ENCODE data around the gene ALG2.

DNA sequence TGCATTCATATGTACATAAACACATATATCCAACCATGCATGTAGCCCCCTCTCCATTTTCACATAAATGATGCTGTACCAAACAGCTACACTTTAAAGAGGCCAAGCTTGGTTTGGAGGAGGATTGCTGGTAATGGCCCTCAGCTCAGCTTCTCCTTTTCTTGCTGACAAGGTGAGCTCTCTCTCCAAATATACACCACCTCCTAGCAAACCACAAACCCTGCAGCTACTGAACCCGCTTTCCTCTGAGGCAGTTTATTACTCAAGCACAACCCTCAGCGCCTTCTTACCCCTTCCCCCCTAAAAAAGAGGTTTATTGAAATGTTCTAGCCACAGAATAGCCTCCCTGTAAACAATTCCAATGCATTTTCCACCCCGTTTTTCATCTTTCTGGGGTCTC, 54.0 kb downstream of the ALG2 start:
- no peak for TF ChIP-seq SIN3A (IDR thresholded peaks at IDR 0.05; ENCODE audit: borderline replicate concordance, low read depth, low read length)
- no peak for TF ChIP-seq POLR2AphosphoS5 (IDR thresholded peaks at IDR 0.05; ENCODE audit: low read depth, low read length)
- no peak for TF ChIP-seq RAD21 (IDR thresholded peaks at IDR 0.05; ENCODE audit: low read length)
- TF ChIP-seq, protein P1, sequence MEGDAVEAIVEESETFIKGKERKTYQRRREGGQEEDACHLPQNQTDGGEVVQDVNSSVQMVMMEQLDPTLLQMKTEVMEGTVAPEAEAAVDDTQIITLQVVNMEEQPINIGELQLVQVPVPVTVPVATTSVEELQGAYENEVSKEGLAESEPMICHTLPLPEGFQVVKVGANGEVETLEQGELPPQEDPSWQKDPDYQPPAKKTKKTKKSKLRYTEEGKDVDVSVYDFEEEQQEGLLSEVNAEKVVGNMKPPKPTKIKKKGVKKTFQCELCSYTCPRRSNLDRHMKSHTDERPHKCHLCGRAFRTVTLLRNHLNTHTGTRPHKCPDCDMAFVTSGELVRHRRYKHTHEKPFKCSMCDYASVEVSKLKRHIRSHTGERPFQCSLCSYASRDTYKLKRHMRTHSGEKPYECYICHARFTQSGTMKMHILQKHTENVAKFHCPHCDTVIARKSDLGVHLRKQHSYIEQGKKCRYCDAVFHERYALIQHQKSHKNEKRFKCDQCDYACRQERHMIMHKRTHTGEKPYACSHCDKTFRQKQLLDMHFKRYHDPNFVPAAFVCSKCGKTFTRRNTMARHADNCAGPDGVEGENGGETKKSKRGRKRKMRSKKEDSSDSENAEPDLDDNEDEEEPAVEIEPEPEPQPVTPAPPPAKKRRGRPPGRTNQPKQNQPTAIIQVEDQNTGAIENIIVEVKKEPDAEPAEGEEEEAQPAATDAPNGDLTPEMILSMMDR (IDR thresholded peaks at IDR 0.05): no peak
- no peak for TF ChIP-seq TAF1 (IDR thresholded peaks at IDR 0.05; ENCODE audit: borderline replicate concordance, low read depth, low read length)
- TF ChIP-seq EZH2phosphoT487 (IDR thresholded peaks at IDR 0.05; ENCODE audit: borderline replicate concordance, low read depth): no peak
- TF ChIP-seq, protein P2, sequence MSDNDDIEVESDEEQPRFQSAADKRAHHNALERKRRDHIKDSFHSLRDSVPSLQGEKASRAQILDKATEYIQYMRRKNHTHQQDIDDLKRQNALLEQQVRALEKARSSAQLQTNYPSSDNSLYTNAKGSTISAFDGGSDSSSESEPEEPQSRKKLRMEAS (IDR thresholded peaks at IDR 0.05; ENCODE audit: low read depth): no peak
- TF ChIP-seq NRF1 (IDR thresholded peaks at IDR 0.05; ENCODE audit: low read depth, low read length): no peak
- TF ChIP-seq, protein P3, sequence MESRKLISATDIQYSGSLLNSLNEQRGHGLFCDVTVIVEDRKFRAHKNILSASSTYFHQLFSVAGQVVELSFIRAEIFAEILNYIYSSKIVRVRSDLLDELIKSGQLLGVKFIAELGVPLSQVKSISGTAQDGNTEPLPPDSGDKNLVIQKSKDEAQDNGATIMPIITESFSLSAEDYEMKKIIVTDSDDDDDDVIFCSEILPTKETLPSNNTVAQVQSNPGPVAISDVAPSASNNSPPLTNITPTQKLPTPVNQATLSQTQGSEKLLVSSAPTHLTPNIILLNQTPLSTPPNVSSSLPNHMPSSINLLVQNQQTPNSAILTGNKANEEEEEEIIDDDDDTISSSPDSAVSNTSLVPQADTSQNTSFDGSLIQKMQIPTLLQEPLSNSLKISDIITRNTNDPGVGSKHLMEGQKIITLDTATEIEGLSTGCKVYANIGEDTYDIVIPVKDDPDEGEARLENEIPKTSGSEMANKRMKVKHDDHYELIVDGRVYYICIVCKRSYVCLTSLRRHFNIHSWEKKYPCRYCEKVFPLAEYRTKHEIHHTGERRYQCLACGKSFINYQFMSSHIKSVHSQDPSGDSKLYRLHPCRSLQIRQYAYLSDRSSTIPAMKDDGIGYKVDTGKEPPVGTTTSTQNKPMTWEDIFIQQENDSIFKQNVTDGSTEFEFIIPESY (IDR thresholded peaks at IDR 0.05; ENCODE audit: borderline replicate concordance, low read depth): no peak
- TF ChIP-seq ELF1 (IDR thresholded peaks at IDR 0.05): no peak
- no peak for TF ChIP-seq RXRA (IDR thresholded peaks at IDR 0.05; ENCODE audit: borderline replicate concordance, low read depth)
- TF ChIP-seq MXI1 (IDR thresholded peaks at IDR 0.05; ENCODE audit: low read depth, low read length): no peak
- no peak for TF ChIP-seq SMC3 (IDR thresholded peaks at IDR 0.05; ENCODE audit: low read depth, low read length)
- TF ChIP-seq YY1 (IDR thresholded peaks at IDR 0.05; ENCODE audit: low read depth): no peak
